NCI-H2081 (cell line): Measurements from ENCODE around the gene DUSP23.
A peak's percentile ranks its signal among the peaks of the same experiment; 100 is the strongest.

Source experiments
- DNase-seq, 2 experiments: peaks; one replicate each; lab custom pipeline; 2025; lab: John Stamatoyannopoulos, UW

The DUSP23 gene

GRCh38 chr1:159780583-159781582, at the start of gene DUSP23:
TSS of gene DUSP23 (plus strand) at chr1:159780962. CDS start at chr1:159781101, 139 bp downstream.
- peak; percentile 97 to 98 for DNase-seq

GRCh38 chr1:159737238-159737916, 43.4 kb upstream of the DUSP23 start:
- DNase-seq, result no peak

- DNase-seq, result no peak
Measured at GRCh38 chr1:159743651-159744410, 36.9 kb upstream of the DUSP23 start.

GRCh38 chr1:159746666-159747065, 34.1 kb upstream of the DUSP23 start:
- DNase-seq, result no peak

- no peak for DNase-seq
Measured at GRCh38 chr1:159748370-159748769, 32.4 kb upstream of the DUSP23 start.

GRCh38 chr1:159749630-159750029, 31.1 kb upstream of the DUSP23 start:
- no peak for DNase-seq

- no peak for DNase-seq
Measured at GRCh38 chr1:159750621-159751020, 30.1 kb upstream of the DUSP23 start.

GRCh38 chr1:159751031-159751430, 29.7 kb upstream of the DUSP23 start:
- DNase-seq, result no peak

GRCh38 chr1:159752135-159752580, 28.6 kb upstream of the DUSP23 start:
- DNase-seq, result no peak

GRCh38 chr1:159753386-159753785, 27.4 kb upstream of the DUSP23 start:
- DNase-seq, result no peak

GRCh38 chr1:159755451-159756007, 25.2 kb upstream of the DUSP23 start:
- DNase-seq, result no peak

GRCh38 chr1:159756397-159756796, 24.4 kb upstream of the DUSP23 start:
- no peak for DNase-seq

- no peak for DNase-seq
Measured at GRCh38 chr1:159763686-159764085, 17.1 kb upstream of the DUSP23 start.

- DNase-seq, result no peak
Measured at GRCh38 chr1:159765806-159766205, 15.0 kb upstream of the DUSP23 start.

GRCh38 chr1:159771127-159771895, 9.5 kb upstream of the DUSP23 start:
- DNase-seq, result no peak

GRCh38 chr1:159774465-159774864, 6.3 kb upstream of the DUSP23 start:
- no peak for DNase-seq

GRCh38 chr1:159775716-159776115, 5.0 kb upstream of the DUSP23 start:
- DNase-seq, result no peak

GRCh38 chr1:159778266-159778665, 2.5 kb upstream of the DUSP23 start:
- DNase-seq, result no peak

GRCh38 chr1:159779403-159779851, 1.3 kb upstream of the DUSP23 start:
- DNase-seq, result no peak

- no peak for DNase-seq
Measured at GRCh38 chr1:159781992-159782391, 1.2 kb downstream of the DUSP23 start.

GRCh38 chr1:159783724-159784123, 3.0 kb downstream of the DUSP23 start:
- DNase-seq, result no peak
